Fibroblast of lung (primary cell): ENCODE measurements around the gene SLC17A2. TPM values are rescaled to one million over a fixed set of nuclear protein-coding genes. Genes with fewer than 3 reads are reported as not detected.

Source experiments
- DNase-seq, 2 donors: peaks; one replicate each; pipeline versions ENCODE4 v3.0.0 to v3.0.0-alpha.2; 2010; ENCODE audit warnings: low read depth in 2 of 2
- H2AFZ ChIP-seq: 2 replicates; pipeline ENCODE4 v1.5.1; 2012; ENCODE audit warnings: low read length, control low read depth, inconsistent platforms
- H3K27ac ChIP-seq: 2 replicates; pipeline ENCODE4 v1.5.1; 2011; ENCODE audit warnings: low read length, control low read depth; ENCODE audit not compliant: insufficient read depth
- H3K27me3 ChIP-seq: 2 replicates; pipeline ENCODE4 v1.5.1; 2011; ENCODE audit warnings: mild to moderate bottlenecking, low read length; ENCODE audit not compliant: control insufficient read depth, insufficient read depth
- H3K36me3 ChIP-seq: 2 replicates; pipeline ENCODE4 v1.5.1; 2011; ENCODE audit warnings: low read length; ENCODE audit not compliant: control insufficient read depth, insufficient read depth
- H3K4me1 ChIP-seq: 2 replicates; pipeline ENCODE4 v1.5.1; 2011; ENCODE audit warnings: low read length; ENCODE audit not compliant: control insufficient read depth, insufficient read depth; ENCODE audit errors: extremely low read depth
- H3K4me2 ChIP-seq: 2 replicates; pipeline ENCODE4 v1.5.1; 2011; ENCODE audit warnings: low read length, control low read depth; ENCODE audit not compliant: insufficient read depth; ENCODE audit errors: extremely low read depth
- H3K4me3 ChIP-seq, 4 experiments: fragments of 200-600 bp in 1 of 4; sonication (generic) in 1 of 4; replicated peaks in 1 of 4; 2 replicates each; pipeline ENCODE4 v1.5.1; 2011 to 2016; ENCODE audit warnings: low read length in 4 of 4, low read depth in 3 of 4, mild to moderate bottlenecking in 3 of 4, control low read depth in 2 of 4, inconsistent platforms in 1 of 4, mixed read lengths in 1 of 4; ENCODE audit not compliant: insufficient read depth in 1 of 4; ENCODE audit errors: control extremely low read depth in 1 of 4
- H3K79me2 ChIP-seq: 2 replicates; pipeline ENCODE4 v1.5.1; 2012; ENCODE audit warnings: mild to moderate bottlenecking, low read length, inconsistent platforms; ENCODE audit not compliant: control insufficient read depth, insufficient read depth
- H3K9ac ChIP-seq: 2 replicates; pipeline ENCODE4 v1.5.1; 2011; ENCODE audit warnings: mild to moderate bottlenecking, low read length, control low read depth; ENCODE audit not compliant: insufficient read depth
- H3K9me3 ChIP-seq: 2 replicates; pipeline ENCODE4 v1.5.1; 2012; ENCODE audit warnings: low read depth, low read length; ENCODE audit not compliant: control insufficient read depth, insufficient read depth
- H4K20me1 ChIP-seq: 2 replicates; pipeline ENCODE4 v1.5.1; 2011; ENCODE audit warnings: low read length; ENCODE audit not compliant: control insufficient read depth, insufficient read depth; ENCODE audit errors: extremely low read depth
- EZH2 ChIP-seq: IDR thresholded peaks from 2 replicates; pipeline ENCODE4 v1.5.1; 2012; ENCODE audit warnings: low read length, control low read depth, mild to moderate bottlenecking; ENCODE audit errors: missing control alignments
- polyA plus RNA-seq, 2 donors: library from polyadenylated mRNA; depleted of rRNA in 1 of 2; stranded (reverse) in 1 of 2; unstranded in 1 of 2; fragments of >200 nt; gene quantifications; 2 replicates each; pipeline ENCODE4 v1.2.1, GENCODE V29; 2011 to 2012; ENCODE audit warnings: missing spikeins in 1 of 2
- total RNA-seq: library from RNA; depleted of rRNA; stranded (reverse); fragments of >200 nt; gene quantifications from 2 replicates; pipeline ENCODE4 v1.2.1, GENCODE V29; 2014
- TF ChIP-seq, protein P1 (sequence below), 2 donors: IDR thresholded peaks in 1 of 2; conservative IDR thresholded peaks in 1 of 2; 1 replicate in 1 of 2; 2 replicates in 1 of 2; pipeline ENCODE4 v1.5.1; 2011 to 2012; ENCODE audit warnings: low read length in 2 of 2, control low read depth in 1 of 2, inconsistent platforms in 1 of 2, low read depth in 1 of 2, mild to moderate bottlenecking in 1 of 2

Gene SLC17A2
- total and polyA plus RNA-seq, 2 donors (not counting 1 experiment from before 2014, with no cell fraction given): not detected

DNA sequence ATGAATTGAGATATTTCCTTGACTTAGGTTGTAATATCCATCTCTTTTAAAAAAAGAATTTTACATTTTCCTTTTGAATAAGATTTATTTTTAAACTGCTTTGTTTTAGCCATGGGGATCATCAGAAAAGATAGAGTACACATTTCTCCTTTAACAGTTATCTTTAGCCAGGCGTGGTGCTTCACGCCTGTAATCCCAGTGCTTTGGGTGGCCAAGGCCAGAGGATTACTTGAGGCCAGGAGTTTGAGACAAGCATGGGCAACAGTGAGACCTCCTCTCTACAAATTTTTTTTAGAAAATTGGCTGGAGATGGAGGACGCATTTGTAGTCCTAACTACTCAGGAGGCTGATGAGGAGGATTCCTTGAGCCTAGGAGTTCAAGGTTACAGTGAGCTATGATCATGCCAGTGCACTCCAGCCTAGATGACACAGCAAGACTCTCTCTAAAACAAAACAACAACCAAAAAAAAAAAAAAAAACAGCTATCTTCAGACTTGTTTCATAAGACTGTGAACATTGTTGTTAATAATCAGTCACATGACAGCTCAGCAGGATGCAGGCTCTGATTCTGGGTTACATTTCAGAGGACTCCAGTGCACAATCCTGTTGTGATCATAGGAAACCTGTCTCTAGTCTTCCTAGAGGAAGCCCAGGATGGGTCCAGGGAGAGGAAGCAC lies 54.4 kb downstream of the SLC17A2 start:
- Histone ChIP-seq H3K4me2 (no peak overlapping the region), H3K9me3 (no peaks in the 10 kb centered on the region), H3K36me3 (no peaks in the 10 kb centered on the region), H3K9ac (no peak overlapping the region), H3K4me3 (no peak overlapping the region), H3K79me2 (no peaks in the 10 kb centered on the region), H3K4me1 (no peaks in the 10 kb centered on the region), H4K20me1 (no peaks in the 10 kb centered on the region), H3K27ac (no peak overlapping the region), H3K27me3 (peaks cover 4% of the 10 kb centered on the region), H2AFZ (no peak overlapping the region)
- TF ChIP-seq, protein P1, sequence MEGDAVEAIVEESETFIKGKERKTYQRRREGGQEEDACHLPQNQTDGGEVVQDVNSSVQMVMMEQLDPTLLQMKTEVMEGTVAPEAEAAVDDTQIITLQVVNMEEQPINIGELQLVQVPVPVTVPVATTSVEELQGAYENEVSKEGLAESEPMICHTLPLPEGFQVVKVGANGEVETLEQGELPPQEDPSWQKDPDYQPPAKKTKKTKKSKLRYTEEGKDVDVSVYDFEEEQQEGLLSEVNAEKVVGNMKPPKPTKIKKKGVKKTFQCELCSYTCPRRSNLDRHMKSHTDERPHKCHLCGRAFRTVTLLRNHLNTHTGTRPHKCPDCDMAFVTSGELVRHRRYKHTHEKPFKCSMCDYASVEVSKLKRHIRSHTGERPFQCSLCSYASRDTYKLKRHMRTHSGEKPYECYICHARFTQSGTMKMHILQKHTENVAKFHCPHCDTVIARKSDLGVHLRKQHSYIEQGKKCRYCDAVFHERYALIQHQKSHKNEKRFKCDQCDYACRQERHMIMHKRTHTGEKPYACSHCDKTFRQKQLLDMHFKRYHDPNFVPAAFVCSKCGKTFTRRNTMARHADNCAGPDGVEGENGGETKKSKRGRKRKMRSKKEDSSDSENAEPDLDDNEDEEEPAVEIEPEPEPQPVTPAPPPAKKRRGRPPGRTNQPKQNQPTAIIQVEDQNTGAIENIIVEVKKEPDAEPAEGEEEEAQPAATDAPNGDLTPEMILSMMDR (conservative IDR thresholded peaks at IDR 0.05 in 1 of 2, IDR thresholded peaks at IDR 0.05 in 1 of 2; ENCODE audit: low read depth in 1 of 2, low read length in 2 of 2): no peak
- TF ChIP-seq EZH2: no peak
- no peak for DNase-seq

DNA sequence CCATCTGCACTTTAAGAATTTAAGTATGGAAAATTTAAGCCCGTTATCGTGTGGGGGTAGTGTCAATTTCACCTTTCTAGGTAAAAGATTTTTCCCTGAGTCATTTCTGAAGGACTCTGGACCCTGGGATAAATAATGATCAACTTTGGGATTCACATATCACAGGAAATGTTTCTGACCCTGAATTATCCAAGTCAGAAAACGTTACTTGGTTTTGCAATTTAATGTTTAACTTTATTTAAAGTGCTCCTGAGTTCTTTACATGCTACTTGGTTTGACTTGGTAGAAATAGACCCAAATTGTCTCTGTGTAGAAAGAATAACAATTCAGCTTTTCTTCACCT lies 55.0 kb downstream of the SLC17A2 start:
- Histone ChIP-seq H4K20me1 (no peaks in the 10 kb centered on the region), H3K36me3 (no peaks in the 10 kb centered on the region), H3K9ac (no peak overlapping the region), H3K27ac (no peak overlapping the region), H3K4me1 (no peaks in the 10 kb centered on the region), H3K4me3 (no peak overlapping the region), H3K9me3 (no peaks in the 10 kb centered on the region), H3K79me2 (no peaks in the 10 kb centered on the region), H2AFZ (no peak overlapping the region), H3K27me3 (peaks cover 4% of the 10 kb centered on the region), H3K4me2 (no peak overlapping the region)
- TF ChIP-seq EZH2: no peak
- TF ChIP-seq, protein P1 (conservative IDR thresholded peaks at IDR 0.05 in 1 of 2, IDR thresholded peaks at IDR 0.05 in 1 of 2; ENCODE audit: low read depth in 1 of 2, low read length in 2 of 2): no peak
- DNase-seq: no peak

DNA sequence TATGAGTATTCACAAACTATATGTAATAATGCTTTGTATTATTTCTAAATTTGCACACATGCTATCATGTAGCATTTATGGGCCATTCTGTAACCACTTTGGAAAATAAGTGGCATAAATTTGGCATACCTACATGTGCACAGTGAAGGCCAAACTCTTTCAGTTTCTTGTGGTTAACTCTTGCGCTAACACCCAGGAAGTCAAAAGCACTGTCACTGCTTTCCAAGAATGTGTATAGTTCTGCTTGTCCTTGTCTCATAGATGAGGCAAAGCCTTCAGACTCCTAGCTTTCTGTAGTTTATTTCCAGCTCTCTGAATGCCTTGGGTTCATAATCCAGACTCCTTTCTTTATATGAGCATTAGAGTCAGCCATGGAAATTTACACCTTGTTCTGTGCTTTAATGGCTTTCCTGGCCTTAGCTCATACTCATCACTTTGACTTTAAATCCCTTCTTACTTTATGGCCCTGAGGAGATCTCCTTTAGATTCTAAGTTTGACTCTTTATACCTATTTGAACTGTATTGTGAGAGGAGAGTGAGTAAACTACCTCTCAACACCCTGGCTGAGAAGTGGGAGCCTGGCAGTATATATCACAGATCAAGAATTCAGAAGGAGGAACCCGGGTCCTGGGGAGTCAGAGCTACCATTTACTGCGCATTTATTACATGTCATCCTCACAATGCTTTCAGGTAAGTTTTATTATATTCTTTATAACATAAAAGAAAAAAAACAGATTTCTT lies 55.5 kb downstream of the SLC17A2 start:
- Histone ChIP-seq H3K27ac (no peak overlapping the region), H3K27me3 (peaks cover 4% of the 10 kb centered on the region), H4K20me1 (no peaks in the 10 kb centered on the region), H3K4me3 (no peak overlapping the region), H3K4me1 (no peaks in the 10 kb centered on the region), H3K79me2 (no peaks in the 10 kb centered on the region), H3K4me2 (no peak overlapping the region), H3K9ac (no peak overlapping the region), H3K9me3 (no peaks in the 10 kb centered on the region), H3K36me3 (no peaks in the 10 kb centered on the region), H2AFZ (no peak overlapping the region)
- no peak for DNase-seq
- TF ChIP-seq, protein P1 (conservative IDR thresholded peaks at IDR 0.05 in 1 of 2, IDR thresholded peaks at IDR 0.05 in 1 of 2; ENCODE audit: low read depth in 1 of 2, low read length in 2 of 2): no peak
- TF ChIP-seq EZH2: no peak
